GM10847 (cell line): ENCODE measurements around the gene NMRK2.

Source experiments
- POLR2A ChIP-seq: IDR thresholded peaks from 2 replicates; pipeline ENCODE4 v1.6.1; 2011; ENCODE audit not compliant: insufficient read length; ENCODE audit errors: extremely low read depth

The NMRK2 gene, protein sequence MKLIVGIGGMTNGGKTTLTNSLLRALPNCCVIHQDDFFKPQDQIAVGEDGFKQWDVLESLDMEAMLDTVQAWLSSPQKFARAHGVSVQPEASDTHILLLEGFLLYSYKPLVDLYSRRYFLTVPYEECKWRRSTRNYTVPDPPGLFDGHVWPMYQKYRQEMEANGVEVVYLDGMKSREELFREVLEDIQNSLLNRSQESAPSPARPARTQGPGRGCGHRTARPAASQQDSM

DNA sequence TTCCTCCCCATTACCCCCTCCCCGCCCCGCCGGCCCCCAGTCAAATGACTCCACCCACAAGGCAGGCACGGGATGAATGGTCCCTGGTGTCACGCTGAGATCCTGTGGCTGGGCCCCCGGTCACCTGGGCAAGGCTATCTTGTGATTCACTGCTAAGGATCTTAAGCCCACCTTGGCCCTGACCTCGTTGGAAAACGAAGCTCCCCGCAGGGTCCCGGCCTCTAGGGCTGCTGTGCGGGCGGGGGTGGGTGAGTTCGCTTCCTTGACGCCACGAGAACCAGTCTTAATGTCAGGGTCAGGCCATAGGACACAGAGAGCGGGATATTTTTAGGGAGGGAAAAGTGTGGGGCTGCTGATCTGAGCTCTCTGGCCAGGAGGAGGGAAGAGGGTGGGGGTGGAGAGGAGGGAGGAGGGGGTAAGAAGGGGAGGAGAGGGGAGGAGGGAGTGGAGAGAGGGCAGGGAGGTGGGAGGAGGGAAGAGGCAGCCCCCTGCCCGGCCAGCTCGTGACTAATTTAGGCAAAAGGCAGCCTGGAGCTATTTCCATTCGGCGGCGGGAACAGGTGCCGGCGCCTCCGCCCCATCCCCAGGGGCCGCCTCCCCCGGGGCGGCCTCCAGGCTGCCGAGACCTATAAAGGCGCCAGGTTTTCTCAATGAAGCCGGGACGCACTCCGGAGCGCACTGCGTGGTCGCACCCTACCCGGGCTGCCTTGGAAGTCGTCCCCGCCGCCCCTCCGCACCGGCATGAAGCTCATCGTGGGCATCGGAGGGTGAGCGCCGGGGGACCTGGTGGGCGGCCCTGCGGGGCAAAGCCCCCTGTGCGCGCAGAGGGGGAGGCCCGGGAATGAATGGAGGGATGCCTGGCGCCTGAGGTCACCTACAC lies at the start of gene NMRK2:
NMRK2 (plus strand) TSS at position 139 of the 880 bp plus-strand sequence; CDS start at position 742, 603 bp downstream.
- no peak for TF ChIP-seq POLR2A

DNA sequence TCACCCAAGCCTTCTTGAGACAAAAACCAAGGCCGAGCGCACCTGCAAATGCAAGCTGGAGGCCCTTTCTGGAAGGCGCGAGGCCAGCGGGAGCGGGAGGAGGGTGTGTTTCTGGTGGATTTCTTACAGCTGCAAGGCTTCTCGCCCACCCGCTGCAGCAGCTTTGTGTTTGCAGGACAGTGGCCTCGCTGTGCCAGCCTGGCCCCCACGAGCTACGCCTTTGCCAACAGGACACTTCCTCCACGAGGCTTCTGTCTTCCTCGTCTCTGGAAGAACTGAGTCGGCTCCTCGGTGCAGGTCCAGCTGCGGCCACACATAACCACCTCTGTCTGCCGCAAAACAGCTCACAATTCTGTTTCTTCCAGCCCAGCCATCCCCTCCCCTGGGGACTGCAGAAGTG lies 42.3 kb upstream of the NMRK2 start:
- no peak for TF ChIP-seq POLR2A

DNA sequence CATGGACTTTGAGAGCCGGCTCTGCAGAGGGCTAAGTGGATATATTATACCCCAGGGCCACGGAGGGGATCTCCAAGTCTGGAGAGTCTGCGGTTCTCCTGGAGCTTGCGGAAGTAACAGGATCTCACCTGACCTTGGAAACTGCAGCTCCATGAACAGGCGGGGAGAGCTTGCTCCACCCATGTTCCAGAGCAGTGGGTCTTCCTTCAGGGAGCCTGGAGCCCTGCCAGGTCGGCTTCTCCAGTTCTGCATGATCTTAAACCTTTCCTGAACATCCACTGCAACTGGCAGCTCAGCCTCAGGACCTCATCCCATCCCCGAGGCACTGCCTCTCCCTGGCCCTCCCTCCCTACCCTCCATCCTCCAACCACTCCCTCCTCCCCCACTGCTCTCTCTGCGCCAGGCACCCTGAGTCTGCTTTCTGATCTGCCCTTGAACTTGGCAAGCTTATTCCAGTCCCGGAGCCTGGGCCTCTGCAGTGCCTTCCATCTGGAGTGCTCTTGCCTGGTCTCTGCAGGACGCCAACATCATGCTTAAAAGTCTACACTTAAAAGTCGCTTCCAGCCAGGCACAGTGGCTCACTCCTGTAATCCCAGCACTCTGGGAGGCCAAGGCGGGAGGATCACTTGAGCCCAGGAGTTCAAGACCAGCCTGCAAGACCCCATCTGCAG lies 39.2 kb upstream of the NMRK2 start:
- TF ChIP-seq POLR2A, result no peak

DNA sequence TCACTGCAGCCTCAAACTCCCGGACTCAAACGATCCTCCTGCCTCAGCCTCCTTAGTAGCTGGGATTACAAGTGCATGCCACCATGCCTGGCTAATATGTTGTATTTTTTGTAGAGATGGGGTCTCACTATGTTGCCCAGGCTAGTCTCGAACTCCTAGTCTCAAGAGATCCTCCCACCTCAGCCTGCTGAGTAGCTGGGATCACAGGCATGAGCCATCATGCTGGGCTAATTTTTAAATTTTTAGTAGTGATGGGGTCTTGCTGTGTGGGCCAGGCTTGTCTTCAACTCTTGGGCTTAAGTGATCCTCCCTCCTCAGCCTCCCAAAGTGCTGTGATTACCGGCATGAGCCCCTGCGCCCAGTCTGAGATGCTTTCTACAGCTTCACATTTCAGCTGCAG lies 37.1 kb upstream of the NMRK2 start:
- TF ChIP-seq POLR2A, result no peak

DNA sequence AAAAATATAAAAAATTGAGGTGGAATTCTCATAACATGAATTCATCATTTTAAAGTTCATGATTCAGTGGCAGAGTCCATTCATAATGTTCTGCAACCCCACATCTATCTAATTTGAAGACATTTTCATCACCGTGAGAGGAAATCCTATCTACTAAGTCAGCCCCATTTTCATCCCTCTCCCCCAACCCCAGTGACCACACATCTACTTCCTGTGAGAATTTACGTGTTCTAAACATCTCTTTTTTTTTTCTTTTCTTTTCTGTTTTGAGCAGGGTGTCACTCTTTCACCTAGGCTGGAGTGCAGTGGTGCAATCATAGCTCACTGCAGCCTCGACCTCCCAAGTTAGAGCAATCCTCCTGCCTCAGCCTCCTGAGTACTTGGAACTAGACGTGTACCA lies 34.9 kb upstream of the NMRK2 start:
- no peak for TF ChIP-seq POLR2A

DNA sequence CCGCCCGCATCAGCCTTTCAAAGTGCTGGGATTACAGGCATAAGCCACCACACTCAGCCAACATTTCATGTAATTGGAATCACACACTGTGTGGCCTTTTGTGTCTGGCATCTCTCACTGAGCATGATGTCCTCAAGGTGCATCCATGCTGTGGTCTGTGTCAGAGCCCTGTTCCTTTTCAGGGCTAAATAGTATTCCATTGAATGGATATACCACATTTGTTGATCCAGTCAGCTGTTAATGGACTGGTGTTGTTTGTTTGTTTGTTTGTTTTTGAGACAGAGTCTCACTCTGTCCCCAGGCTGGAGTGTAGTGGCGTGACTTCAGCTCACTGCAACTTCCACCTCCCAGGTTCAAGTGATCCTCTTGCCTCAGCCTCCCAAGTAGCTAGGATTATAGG lies 34.4 kb upstream of the NMRK2 start:
- TF ChIP-seq POLR2A, result no peak

DNA sequence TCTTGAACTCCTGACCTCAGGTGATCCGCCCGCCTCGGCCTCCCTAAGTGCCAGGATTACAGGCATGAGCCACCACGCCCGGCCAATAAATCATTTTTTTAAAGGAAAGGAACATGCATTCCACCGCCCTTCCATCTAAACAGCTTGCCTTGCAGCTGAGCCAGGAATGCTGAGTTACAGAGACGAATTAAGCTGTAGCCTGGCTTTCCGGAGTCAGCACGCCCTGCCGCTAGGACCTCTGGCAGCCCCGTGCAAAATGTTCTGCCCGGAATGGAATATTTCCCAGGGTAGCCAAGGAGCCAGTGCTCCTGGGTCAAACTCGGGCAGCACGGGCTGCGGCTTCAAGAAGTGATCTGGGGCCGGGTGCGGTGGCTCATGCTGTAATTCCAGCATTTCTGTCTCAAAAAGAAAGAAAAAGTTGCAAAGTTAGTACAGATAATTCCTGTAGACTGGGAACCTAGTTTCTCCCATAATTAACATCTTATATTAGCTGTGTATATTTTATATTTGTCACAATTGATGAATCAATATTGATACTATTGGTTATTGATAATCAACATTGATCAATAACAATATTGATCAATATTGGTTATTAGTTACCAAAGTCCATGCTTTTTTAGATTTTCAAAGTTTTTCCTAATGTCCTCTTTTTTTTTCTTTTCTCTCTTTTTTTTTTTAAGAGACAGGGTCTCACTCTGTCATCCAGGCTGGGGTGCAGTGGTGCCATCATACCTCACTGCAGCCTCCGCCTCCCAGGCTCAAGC lies 33.2 kb upstream of the NMRK2 start:
- no peak for TF ChIP-seq POLR2A

DNA sequence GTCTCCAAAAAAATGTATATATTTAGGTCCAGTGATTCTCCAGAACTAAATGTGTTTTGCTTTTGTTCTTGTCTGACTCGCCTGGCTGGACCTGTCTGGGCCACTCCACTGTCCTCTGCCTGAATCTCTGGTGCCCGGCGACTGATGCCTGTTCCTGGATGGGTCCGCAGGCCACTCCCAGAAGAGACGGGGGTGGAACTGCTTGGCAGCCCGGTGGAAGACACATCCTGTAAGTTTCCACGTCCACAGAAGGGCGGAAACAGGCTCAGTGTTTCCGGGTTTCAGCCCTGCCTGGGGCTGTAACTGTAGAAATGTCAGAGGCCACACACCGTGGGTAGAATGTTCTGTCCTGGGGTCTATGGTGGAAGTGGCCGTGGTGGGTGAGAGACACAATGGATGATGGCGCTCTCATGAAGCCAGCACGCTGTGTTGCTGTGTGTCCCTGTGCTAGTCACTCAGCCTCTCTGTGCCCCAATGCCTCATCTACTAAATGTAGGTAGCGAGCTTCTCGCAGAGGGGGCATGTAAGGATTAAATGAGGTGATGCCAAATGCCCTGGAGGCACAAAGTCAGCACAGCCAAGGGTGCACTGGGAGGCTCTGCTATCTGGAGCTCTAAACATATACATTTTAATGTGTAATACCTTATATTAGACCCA lies 30.4 kb upstream of the NMRK2 start:
- no peak for TF ChIP-seq POLR2A

DNA sequence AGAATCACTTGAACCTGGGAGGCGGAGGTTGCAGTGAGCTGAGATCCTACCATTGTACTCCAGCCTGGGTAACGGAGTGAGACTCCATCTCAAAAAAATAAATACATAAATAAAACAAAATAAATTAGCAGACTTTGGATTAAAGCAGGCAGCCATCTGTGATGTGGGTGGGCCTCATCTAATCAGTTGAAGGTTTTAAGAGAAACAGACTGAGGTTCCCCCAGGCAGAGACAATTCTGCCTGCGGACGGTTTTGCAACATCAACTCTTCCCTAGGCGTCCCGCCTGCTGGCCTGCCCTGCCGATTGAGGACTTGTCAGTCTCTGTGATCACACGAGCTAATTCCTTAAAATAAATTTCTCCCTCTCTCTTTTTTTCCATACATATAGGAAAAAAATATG lies 28.6 kb upstream of the NMRK2 start:
- TF ChIP-seq POLR2A, result no peak

DNA sequence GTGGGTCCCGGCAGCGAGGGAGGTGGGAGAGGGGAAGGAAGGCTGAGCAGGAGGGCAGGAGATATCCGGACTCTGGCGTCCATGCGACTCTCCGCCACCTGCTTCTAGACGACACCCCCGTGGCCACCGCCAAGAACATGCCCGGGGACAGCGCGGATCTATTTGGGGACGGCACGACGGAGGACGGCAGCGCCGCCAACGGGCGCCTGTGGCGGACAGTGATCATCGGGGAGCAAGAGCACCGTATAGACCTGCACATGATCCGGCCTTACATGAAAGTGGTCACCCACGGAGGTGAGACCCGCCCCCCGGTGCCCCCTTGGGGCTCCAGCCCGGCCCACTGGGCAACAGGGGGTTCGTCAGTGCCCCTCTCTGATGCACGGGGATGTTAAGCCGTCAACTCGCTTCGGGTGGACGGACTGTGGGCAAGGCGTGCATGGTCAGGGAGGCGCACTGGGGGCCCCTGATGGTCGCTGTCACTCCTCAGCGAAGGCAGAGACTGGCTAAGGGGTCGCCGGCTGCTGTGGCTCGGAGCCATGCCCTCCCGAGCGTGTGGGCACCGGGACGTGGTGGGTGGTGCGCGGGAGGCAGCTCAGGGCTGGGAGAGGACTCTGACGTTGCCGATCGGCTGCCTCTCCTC lies 25.1 kb upstream of the NMRK2 start:
- no peak for TF ChIP-seq POLR2A

DNA sequence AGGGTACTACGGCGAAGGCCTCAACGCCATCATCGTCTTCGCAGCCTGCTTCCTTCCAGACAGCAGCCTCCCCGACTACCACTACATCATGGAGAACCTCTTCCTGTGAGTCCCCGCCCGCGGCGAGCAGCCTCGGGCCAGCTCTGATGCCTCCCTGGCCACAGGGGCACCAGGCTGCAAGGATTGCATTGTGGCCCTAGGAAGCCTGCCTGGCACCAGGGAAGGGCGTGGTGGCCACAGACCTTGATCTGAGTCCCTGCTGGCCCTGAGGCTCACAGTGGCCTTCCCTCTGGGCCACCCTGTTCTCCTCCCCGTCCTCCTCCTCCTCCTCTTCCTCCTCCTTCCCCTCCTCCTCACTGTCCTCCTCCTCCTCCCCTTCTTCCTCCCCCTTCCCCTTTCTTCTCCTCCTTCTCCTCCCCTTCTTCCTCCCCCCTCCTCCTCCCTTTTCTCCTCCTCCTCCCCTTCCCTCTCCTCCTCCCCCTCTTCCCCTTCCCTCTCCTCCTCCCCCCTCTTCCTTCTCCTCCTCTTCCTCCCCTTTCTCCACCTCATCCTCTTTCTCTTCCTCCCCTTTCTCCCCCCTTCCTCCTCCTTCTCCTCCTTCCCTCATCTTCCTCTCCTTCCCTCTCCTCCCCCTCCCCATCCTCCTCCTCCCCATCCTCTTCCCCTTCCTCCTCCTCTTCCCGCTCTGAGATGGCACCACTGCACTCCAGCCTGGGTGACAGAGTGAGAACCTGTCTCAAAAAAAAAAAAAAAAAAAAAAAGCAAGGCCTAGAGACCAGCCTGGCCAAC lies 24.4 kb upstream of the NMRK2 start:
- no peak for TF ChIP-seq POLR2A

DNA sequence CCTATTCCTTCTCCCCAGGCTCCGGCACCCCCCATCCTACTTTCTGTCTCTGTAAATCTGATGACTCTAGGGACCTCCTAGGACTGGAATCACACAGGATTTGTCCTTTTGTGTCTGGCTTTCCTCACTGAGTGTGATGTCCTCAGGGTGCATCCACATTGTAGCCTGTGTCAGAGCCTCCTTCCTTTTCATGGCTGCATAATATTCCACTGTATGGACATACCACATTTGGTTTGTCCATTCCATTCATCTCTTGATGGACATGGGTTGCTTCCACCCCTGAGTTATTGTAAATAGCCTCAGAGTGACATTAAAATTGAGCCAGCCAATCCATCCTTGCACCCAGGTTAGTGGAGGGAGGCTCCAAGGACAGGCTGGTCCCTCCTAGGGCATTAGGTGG lies 22.8 kb upstream of the NMRK2 start:
- no peak for TF ChIP-seq POLR2A

DNA sequence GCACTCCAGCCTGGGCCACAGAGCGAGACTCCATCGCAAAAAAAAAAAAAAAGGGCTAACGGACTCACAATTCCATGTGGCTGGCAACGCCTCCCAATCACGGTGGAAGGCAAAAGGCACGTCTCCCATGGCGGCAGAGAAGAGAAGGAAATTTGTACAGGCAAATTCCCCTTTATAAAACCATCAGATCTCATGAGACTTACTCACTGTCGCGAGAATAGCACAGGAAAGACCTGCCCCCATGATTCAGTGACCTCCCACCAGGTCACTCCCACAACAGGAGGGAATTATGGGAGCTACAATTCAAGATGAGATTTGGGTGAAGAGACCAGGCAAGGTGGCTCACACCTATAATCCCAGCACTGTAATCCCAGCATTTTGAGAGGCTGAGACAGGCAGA lies 18.7 kb upstream of the NMRK2 start:
- no peak for TF ChIP-seq POLR2A

DNA sequence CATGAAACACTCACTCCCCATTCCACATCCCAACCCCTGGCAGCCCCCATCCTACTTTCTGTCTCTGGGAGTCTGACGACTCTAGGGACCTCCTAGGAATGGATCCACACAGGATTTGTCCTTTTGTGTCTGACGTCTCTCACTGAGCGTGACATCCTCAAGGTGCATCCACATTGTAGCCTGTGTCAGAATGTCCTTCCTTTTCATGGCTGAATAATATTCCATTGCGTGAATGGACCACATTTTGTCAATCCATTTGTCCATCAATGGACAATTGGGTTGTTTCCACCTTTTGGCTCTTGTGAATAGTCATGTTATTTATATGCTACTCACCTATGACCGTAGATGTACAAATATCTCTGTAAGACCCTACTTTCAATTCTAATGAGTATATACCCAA lies 16.8 kb upstream of the NMRK2 start:
- TF ChIP-seq POLR2A, result no peak
